Activated CD4-positive, alpha-beta T cell treated with anti-CD3 and anti-CD28 coated beads, Interleukin-2, amount 50 U/mL, for 16 hours (primary cell): ENCODE measurements around the gene ST6GAL2.

Source experiments
- DNase-seq: peaks from one replicate; pipeline ENCODE4 v3.0.0-alpha.2; 2020

The ST6GAL2 gene

GRCh38 chr2:106885971-106886915 is at the start of gene ST6GAL2:
Gene ST6GAL2 (minus strand): TSS chr2:106886167. CDS start chr2:106843977, 42,190 bp downstream.
- no peak for DNase-seq

GRCh38 chr2:106932644-106933043 is 46.7 kb upstream of the ST6GAL2 start:
- DNase-seq, result no peak

GRCh38 chr2:106931717-106932335 is 45.9 kb upstream of the ST6GAL2 start:
- no peak for DNase-seq

GRCh38 chr2:106921451-106921850 is 35.5 kb upstream of the ST6GAL2 start:
- DNase-seq, result no peak

GRCh38 chr2:106919012-106919411 is 33.0 kb upstream of the ST6GAL2 start:
- DNase-seq, result no peak

- DNase-seq, result no peak
These were observed 18.3 kb upstream of the ST6GAL2 start for GRCh38 chr2:106904242-106904641.

GRCh38 chr2:106899786-106900530 is 14.0 kb upstream of the ST6GAL2 start:
- no peak for DNase-seq

GRCh38 chr2:106894545-106894944 is 8.6 kb upstream of the ST6GAL2 start:
- no peak for DNase-seq

- no peak for DNase-seq
These were observed 6.1 kb upstream of the ST6GAL2 start for GRCh38 chr2:106892048-106892447.

GRCh38 chr2:106890606-106891005 is 4.6 kb upstream of the ST6GAL2 start:
- no peak for DNase-seq

- DNase-seq, result no peak
These were observed 1.2 kb upstream of the ST6GAL2 start for GRCh38 chr2:106886916-106887758.

- DNase-seq, result no peak
These were observed 638 bp downstream of the ST6GAL2 start for GRCh38 chr2:106885329-106885728.

- no peak for DNase-seq
These were observed 3.3 kb downstream of the ST6GAL2 start for GRCh38 chr2:106882673-106883072.

- DNase-seq, result no peak
These were observed 7.8 kb downstream of the ST6GAL2 start for GRCh38 chr2:106878206-106878605.

- DNase-seq, result no peak
These were observed 9.3 kb downstream of the ST6GAL2 start for GRCh38 chr2:106876699-106877098.

- DNase-seq, result no peak
These were observed 16.3 kb downstream of the ST6GAL2 start for GRCh38 chr2:106869512-106870275.

GRCh38 chr2:106868275-106868674 is 17.7 kb downstream of the ST6GAL2 start:
- DNase-seq, result no peak

- no peak for DNase-seq
These were observed 18.6 kb downstream of the ST6GAL2 start for GRCh38 chr2:106867196-106867953.

- no peak for DNase-seq
These were observed 19.3 kb downstream of the ST6GAL2 start for GRCh38 chr2:106866641-106867040.

- DNase-seq, result no peak
These were observed 21.9 kb downstream of the ST6GAL2 start for GRCh38 chr2:106864051-106864450.

- DNase-seq, result no peak
These were observed 22.6 kb downstream of the ST6GAL2 start for GRCh38 chr2:106863387-106863786.
